A673 (cell line): ENCODE measurements around the gene RFX1. TPM values are rescaled to one million over a fixed set of nuclear protein-coding genes. Genes with fewer than 3 reads are reported as not detected.

Experiments
- BruUV-seq: library from RNA; stranded (reverse); fragments of 400-500 nt; replicated peaks from 2 replicates; lab custom pipeline; 2021; lab: Mats Ljungman, UMichigan
- CTCF ChIA-PET: fragments of 300-600 bp; sonication (Branson Sonifier 250); formaldehyde crosslinking; loops from one replicate; lab custom pipeline; 2022; ENCODE audit warnings: antibody characterized with exemption; lab: Charles Lee
- POLR2A ChIA-PET: fragments of 300-600 bp; sonication (Branson Sonifier 250); formaldehyde crosslinking; loops from one replicate; lab custom pipeline; 2022; ENCODE audit warnings: antibody characterized with exemption; ENCODE audit not compliant: low non-redundant PET; lab: Charles Lee
- DNase-seq: peaks from one replicate; pipeline ENCODE4 v3.0.0-alpha.2; 2015; ENCODE audit warnings: low spot score
- H3K27ac ChIP-seq: fragments of 200-600 bp; sonication (generic); 2 replicates; pipeline ENCODE4 v1.5.1; 2016; ENCODE audit warnings: mixed run types, low read depth, mild to moderate bottlenecking, mixed read lengths, antibody characterized with exemption, low read length; ENCODE audit not compliant: poor library complexity, severe bottlenecking
- H3K27me3 ChIP-seq: fragments of 200-600 bp; sonication (generic); replicated peaks from 2 replicates; pipeline ENCODE4 v1.6.1; 2017; ENCODE audit warnings: mixed run types, low read depth, mild to moderate bottlenecking, mixed read lengths, antibody characterized with exemption, low read length; ENCODE audit not compliant: insufficient read depth, poor library complexity
- H3K36me3 ChIP-seq: fragments of 200-600 bp; sonication (generic); 2 replicates; pipeline ENCODE4 v1.6.1; 2016; ENCODE audit warnings: mixed run types, mild to moderate bottlenecking, mixed read lengths, antibody characterized with exemption, low read length; ENCODE audit not compliant: insufficient read depth, poor library complexity, severe bottlenecking
- H3K4me1 ChIP-seq: fragments of 200-600 bp; sonication (generic); 2 replicates; pipeline ENCODE4 v1.6.1; 2017; ENCODE audit warnings: mixed run types, mild to moderate bottlenecking, mixed read lengths, antibody characterized with exemption, low read length; ENCODE audit not compliant: insufficient read depth, poor library complexity, severe bottlenecking
- H3K4me3 ChIP-seq: fragments of 200-600 bp; sonication (generic); 2 replicates; pipeline ENCODE4 v1.5.1; 2016; ENCODE audit warnings: low read depth, mixed run types, mild to moderate bottlenecking, mixed read lengths, low read length; ENCODE audit not compliant: poor library complexity, severe bottlenecking
- H3K9me3 ChIP-seq: fragments of 200-600 bp; sonication (generic); 2 replicates; pipeline ENCODE4 v1.6.1; 2016; ENCODE audit warnings: mixed run types, low read depth, mild to moderate bottlenecking, mixed read lengths, antibody characterized with exemption, low read length; ENCODE audit not compliant: poor library complexity, severe bottlenecking
- CTCF ChIP-seq: fragments of 300-800, 200-600 bp; sonication (generic); conservative IDR thresholded peaks from 2 replicates; pipeline ENCODE4 v1.5.1; 2017; ENCODE audit warnings: low read depth, mild to moderate bottlenecking, antibody characterized with exemption, low read length, moderate library complexity, mixed read lengths
- EZH2 ChIP-seq: fragments of 200-600 bp; sonication (generic); IDR thresholded peaks from 2 replicates; pipeline ENCODE4 v1.6.1; 2017; ENCODE audit warnings: borderline replicate concordance, low read depth, mild to moderate bottlenecking, mixed read lengths, antibody characterized with exemption, low read length; ENCODE audit not compliant: poor library complexity, severe bottlenecking
- intact Hi-C: fragments of 100-400 bp; cut with micrococcal nuclease; formaldehyde crosslinking; loops from one replicate; pipeline ENCODE4 v1.10.0; 2022; ENCODE audit not compliant: unreplicated experiment
- total RNA-seq: library from RNA; stranded (reverse); gene quantifications from 2 replicates; pipeline ENCODE4 v1.2.3, GENCODE V29; 2021

RFX1 gene
- total RNA-seq, 1 experiment from 2014 or later: 19.5 TPM

- H3K9me3 ChIP-seq: no peaks in the 10 kb centered on the region
- ChIA-PET POLR2A (interaction anchor here (0.6 kb wide), 1 partner anchor 440 kb away, joined by 12 read pairs; no protein-coding TSS in a partner anchor), CTCF (no interaction called here)
- H3K27ac ChIP-seq: no peak overlapping the region
- no peak for TF ChIP-seq CTCF
- TF ChIP-seq EZH2: no peak
- no peak for DNase-seq
- no TSS peak for BruUV-seq
- intact Hi-C loops: no loop called here
- H3K4me1 ChIP-seq: no peaks in the 10 kb centered on the region
- H3K36me3 ChIP-seq: peaks cover 8% of the 10 kb centered on the region
- no peak overlapping the region for H3K4me3 ChIP-seq
- no peaks in the 10 kb centered on the region for H3K27me3 ChIP-seq
Measured at GRCh38 chr19:13930402-13930801, 75.7 kb downstream of the RFX1 start.

- H3K36me3 ChIP-seq: peaks cover 8% of the 10 kb centered on the region
- H3K4me1 ChIP-seq: no peaks in the 10 kb centered on the region
- CTCF ChIA-PET: no interaction called here
- no peaks in the 10 kb centered on the region for H3K27me3 ChIP-seq
- DNase-seq: no peak
- BruUV-seq: no TSS peak
- H3K4me3 ChIP-seq: no peak overlapping the region
- TF ChIP-seq CTCF (no peak), EZH2 (no peak)
- intact Hi-C loops: no loop called here
- no peaks in the 10 kb centered on the region for H3K9me3 ChIP-seq
- no peak overlapping the region for H3K27ac ChIP-seq
- POLR2A ChIA-PET: interaction anchor here (0.6 kb wide), 1 partner anchor 440 kb away, joined by 12 read pairs; no protein-coding TSS in a partner anchor
Measured at GRCh38 chr19:13929956-13930355, 76.2 kb downstream of the RFX1 start.

GRCh38 chr19:13929340-13929739 lies 76.8 kb downstream of the RFX1 start:
- CTCF ChIA-PET: no interaction called here
- Histone ChIP-seq H3K9me3 (no peaks in the 10 kb centered on the region), H3K4me1 (no peaks in the 10 kb centered on the region), H3K27ac (no peak overlapping the region), H3K27me3 (no peaks in the 10 kb centered on the region), H3K4me3 (no peak overlapping the region), H3K36me3 (peaks cover 8% of the 10 kb centered on the region)
- TF ChIP-seq CTCF (no peak), EZH2 (no peak)
- BruUV-seq: no TSS peak
- POLR2A ChIA-PET: no interaction called here
- DNase-seq: no peak
- intact Hi-C loops: no loop called here
